ENCODE measurements around the gene BMF. TPM values are rescaled to one million over a fixed set of nuclear protein-coding genes. Genes with fewer than 3 reads are reported as not detected.
"Not testable (repeated sequence)": the region's sequence is repeated elsewhere in the genome, so short reads cannot be mapped to it uniquely, and the experiment has no call there.

Gene BMF
- 10 to 100 TPM; 22.2 to 46.7 (median 37.1) TPM for polyA plus RNA-seq (ENCODE audit: insufficient read length in 4 of 4)

GRCh38 chr15:40108855-40109735 lies at the start of gene BMF:
TSS of gene BMF (minus strand) at chr15:40108879. CDS start at chr15:40106086, 2,793 bp downstream.
- peak; percentile 95 to 99 (median 98) for DNase-seq (ENCODE audit: low read depth in 4 of 4, low spot score in 3 of 4)

GRCh38 chr15:40157778-40158447 lies 49.2 kb upstream of the BMF start:
- DNase-seq (ENCODE audit: low read depth in 4 of 4, low spot score in 3 of 4), result no peak

- DNase-seq (ENCODE audit: low read depth in 4 of 4, low spot score in 3 of 4), result peak in 2 of 4 donors; percentile 49 to 54
These were observed 46.7 kb upstream of the BMF start for GRCh38 chr15:40155270-40155910.

- DNase-seq (ENCODE audit: low read depth in 4 of 4, low spot score in 3 of 4), result not testable (repeated sequence)
These were observed 46.1 kb upstream of the BMF start for GRCh38 chr15:40154821-40155220.

GRCh38 chr15:40151991-40152390 lies 43.3 kb upstream of the BMF start:
- DNase-seq (ENCODE audit: low read depth in 4 of 4, low spot score in 3 of 4), result no peak

GRCh38 chr15:40151499-40151898 lies 42.8 kb upstream of the BMF start:
- DNase-seq (ENCODE audit: low read depth in 4 of 4, low spot score in 3 of 4), result no peak

GRCh38 chr15:40150163-40150925 lies 41.7 kb upstream of the BMF start:
- no peak for DNase-seq (ENCODE audit: low read depth in 4 of 4, low spot score in 3 of 4)

- DNase-seq (ENCODE audit: low read depth in 4 of 4, low spot score in 3 of 4), result no peak
These were observed 40.7 kb upstream of the BMF start for GRCh38 chr15:40149339-40149738.

- DNase-seq (ENCODE audit: low read depth in 4 of 4, low spot score in 3 of 4), result no peak
These were observed 37.4 kb upstream of the BMF start for GRCh38 chr15:40146037-40146436.

- DNase-seq (ENCODE audit: low read depth in 4 of 4, low spot score in 3 of 4), result no peak
These were observed 33.7 kb upstream of the BMF start for GRCh38 chr15:40142428-40142827.

GRCh38 chr15:40138201-40138570 lies 29.5 kb upstream of the BMF start:
- DNase-seq (ENCODE audit: low read depth in 4 of 4, low spot score in 3 of 4), result not testable (repeated sequence)

- DNase-seq (ENCODE audit: low read depth in 4 of 4, low spot score in 3 of 4), result no peak
These were observed 28.9 kb upstream of the BMF start for GRCh38 chr15:40137303-40138200.

- DNase-seq (ENCODE audit: low read depth in 4 of 4, low spot score in 3 of 4), result no peak
These were observed 28.0 kb upstream of the BMF start for GRCh38 chr15:40136470-40137302.

- DNase-seq (ENCODE audit: low read depth in 4 of 4, low spot score in 3 of 4), result not testable (repeated sequence)
These were observed 27.3 kb upstream of the BMF start for GRCh38 chr15:40135846-40136450.

- no peak for DNase-seq (ENCODE audit: low read depth in 4 of 4, low spot score in 3 of 4)
These were observed 26.2 kb upstream of the BMF start for GRCh38 chr15:40134885-40135284.

GRCh38 chr15:40133544-40133943 lies 24.9 kb upstream of the BMF start:
- DNase-seq (ENCODE audit: low read depth in 4 of 4, low spot score in 3 of 4), result no peak

GRCh38 chr15:40130799-40131502 lies 22.3 kb upstream of the BMF start:
- DNase-seq (ENCODE audit: low read depth in 4 of 4, low spot score in 3 of 4), result no peak

GRCh38 chr15:40130118-40130517 lies 21.4 kb upstream of the BMF start:
- no peak for DNase-seq (ENCODE audit: low read depth in 4 of 4, low spot score in 3 of 4)

Data from left renal pelvis (tissue), 4 donors.